GM18861 (cell line): ENCODE data around the gene TNNI3K.

Experiments
- ATAC-seq: cut with Tn5 transposase; IDR thresholded peaks from one replicate; pipeline ENCODE4 v1.9.1; 2021; ENCODE audit not compliant: unreplicated experiment

TNNI3K gene

DNA sequence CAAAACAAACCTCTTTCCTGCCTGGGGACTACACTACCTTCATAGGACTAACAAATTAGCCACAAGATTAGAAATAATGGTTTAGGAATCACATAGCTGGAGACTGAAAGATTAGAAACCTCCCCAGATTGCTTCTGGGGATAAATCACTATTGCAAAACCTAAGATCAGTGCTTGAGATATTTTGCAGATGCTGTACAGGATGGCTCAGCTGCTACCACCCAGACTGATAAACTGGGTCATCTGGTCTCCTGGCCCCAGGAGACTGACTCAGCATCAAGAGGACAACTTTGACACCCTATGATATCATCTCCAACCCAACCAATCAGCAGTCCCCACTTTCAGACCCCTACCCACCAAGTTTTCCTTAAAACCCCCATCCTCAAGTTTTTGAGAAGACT lies 140.2 kb downstream of the TNNI3K start:
- no peak for ATAC-seq

- ATAC-seq: no peak
These were observed 145.1 kb downstream of the TNNI3K start for GRCh38 chr1:74380252-74380651.

GRCh38 chr1:74388855-74389254 lies 153.7 kb downstream of the TNNI3K start:
- no peak for ATAC-seq

- no peak for ATAC-seq
These were observed 157.0 kb downstream of the TNNI3K start for GRCh38 chr1:74392186-74392585.

GRCh38 chr1:74392840-74393239 lies 157.7 kb downstream of the TNNI3K start:
- no peak for ATAC-seq

DNA sequence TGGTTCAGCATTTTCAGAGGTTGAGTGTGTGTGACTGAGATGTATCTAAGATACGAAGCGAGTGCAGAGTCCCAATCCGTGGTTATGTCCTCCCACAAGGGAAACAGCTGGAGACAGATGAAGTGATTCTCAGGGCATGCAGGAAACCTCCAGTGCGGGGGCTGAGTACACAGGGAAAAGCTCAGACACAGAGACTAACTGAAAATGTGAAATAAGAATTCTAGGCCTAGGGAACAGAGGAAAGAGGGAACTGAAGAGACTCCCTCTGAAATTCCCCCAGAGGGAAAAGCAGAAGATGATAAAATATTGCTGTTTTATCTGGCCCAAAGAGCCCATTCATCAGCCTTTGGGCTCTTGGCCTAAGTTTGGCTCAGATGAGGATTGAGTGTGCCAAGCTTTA lies 160.4 kb downstream of the TNNI3K start:
- ATAC-seq: no peak

GRCh38 chr1:74396462-74396861 lies 161.3 kb downstream of the TNNI3K start:
- ATAC-seq: no peak

DNA sequence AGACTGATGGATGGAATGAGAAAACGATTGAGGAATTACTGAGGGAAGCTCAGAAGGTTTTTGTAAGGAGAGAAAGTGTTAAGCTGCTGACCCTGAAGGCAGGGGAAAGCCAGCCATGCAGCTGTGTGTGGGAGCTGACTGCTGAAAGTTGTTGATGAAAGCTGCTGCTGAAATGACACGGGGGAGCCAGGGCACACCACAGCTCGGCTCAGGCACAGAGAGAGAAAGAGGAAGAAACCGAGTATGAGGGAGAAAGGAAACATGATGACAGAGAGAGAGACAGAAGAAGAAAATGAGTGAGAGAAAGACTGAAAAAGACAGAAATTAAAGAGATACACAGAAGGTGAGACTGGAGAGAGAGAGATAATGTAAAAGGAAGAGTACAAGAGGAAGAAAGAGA lies 161.7 kb downstream of the TNNI3K start:
- peak; percentile 40 for ATAC-seq

- peak; percentile 86 for ATAC-seq
These were observed 164.1 kb downstream of the TNNI3K start for GRCh38 chr1:74399249-74399648.

DNA sequence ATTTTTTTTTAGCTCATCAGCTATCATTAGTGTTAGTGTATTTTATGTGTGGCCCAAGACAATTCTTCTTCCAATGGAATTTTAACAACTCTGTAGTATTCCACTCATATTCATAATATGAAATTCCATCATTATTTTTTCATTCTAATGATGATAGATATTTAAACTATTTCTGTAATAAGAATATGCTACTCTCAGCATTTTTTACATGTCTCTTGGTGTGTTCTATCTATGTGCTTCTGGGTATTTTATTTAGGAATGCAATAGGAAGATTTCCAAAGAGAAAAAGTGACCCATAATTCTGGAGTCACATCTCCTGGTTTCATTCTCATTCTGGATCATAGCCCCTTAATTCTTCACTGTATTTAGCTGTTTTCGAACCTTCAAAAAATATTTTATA lies 167.7 kb downstream of the TNNI3K start:
- no peak for ATAC-seq

GRCh38 chr1:74403606-74404005 lies 168.4 kb downstream of the TNNI3K start:
- ATAC-seq: no peak

DNA sequence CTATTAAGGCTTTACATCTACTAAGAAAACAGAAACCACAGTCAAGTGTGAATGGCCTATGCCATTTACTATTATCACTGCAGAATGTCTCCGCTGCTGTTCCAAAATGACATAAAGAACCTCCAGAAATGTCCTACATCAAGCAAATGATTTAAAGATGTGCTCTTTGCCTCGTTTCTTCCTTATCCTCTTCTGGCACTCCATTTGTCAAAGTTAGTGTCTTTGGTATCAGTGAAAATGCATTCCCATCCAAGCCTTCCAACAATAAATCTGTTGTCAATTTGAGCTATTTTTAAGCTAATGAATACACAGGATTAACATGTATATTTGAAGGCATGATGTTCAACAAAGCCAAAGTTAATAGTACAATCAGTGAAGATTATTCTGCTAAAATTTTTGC lies 171.6 kb downstream of the TNNI3K start:
- ATAC-seq: no peak

DNA sequence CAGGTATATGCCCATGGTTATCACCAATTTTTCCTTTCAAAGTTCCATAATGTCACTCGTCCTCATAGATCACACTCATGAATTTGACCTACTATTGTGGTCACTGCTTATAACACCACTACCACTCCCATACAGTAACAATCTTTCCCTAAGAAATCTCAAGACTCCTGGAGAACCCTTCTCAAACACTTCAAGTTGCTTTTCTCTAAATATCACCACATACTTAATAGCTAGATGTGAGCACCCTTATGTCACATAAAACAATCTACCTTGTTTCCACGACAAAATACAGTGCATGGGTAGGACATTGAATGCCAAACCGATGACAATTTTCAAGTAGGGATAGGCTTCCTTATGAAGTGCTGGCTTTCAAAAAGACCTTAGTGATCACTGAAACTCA lies 172.7 kb downstream of the TNNI3K start:
- no peak for ATAC-seq

GRCh38 chr1:74412244-74412643 lies 177.1 kb downstream of the TNNI3K start:
- no peak for ATAC-seq

- no peak for ATAC-seq
These were observed 180.7 kb downstream of the TNNI3K start for GRCh38 chr1:74415935-74416334.

GRCh38 chr1:74419611-74420010 lies 184.4 kb downstream of the TNNI3K start:
- ATAC-seq: no peak

DNA sequence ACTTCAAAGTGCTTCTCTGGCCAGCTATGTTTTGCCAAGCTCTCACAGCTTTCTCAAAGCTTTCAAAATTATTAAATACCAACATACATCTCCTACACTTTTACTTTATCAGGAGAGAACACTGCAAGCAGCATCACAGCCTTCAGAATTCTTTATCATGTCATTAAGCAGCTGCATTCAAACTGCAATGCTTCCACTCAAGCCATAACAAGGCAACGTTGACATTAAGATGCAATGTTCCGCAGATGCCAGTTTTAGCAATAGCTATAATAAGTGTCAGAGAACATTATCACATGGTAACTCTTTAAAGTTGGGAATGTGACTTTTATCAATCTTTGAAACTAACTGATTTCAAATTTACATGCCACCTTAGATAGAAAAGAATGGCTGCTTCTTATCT lies 185.3 kb downstream of the TNNI3K start:
- ATAC-seq: no peak

GRCh38 chr1:74422421-74423292 lies 187.5 kb downstream of the TNNI3K start:
- no peak for ATAC-seq

DNA sequence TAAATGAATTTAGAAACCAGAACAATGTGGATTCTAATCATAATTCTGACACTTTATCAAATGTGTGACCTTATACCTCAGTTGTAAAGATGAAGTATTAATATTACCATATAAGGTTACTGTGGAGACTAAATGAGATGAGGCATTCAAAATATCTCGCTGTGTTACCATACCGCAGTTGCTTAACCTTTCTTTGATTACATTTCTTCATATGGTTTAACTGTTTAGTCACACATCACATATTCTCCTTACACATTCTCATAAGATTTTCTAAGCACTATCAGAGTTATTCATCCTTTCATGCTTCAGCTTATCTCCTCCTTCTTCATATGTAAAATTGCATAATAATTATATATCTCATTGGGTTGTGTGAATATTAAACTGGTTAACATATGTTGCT lies 188.3 kb downstream of the TNNI3K start:
- ATAC-seq: no peak

DNA sequence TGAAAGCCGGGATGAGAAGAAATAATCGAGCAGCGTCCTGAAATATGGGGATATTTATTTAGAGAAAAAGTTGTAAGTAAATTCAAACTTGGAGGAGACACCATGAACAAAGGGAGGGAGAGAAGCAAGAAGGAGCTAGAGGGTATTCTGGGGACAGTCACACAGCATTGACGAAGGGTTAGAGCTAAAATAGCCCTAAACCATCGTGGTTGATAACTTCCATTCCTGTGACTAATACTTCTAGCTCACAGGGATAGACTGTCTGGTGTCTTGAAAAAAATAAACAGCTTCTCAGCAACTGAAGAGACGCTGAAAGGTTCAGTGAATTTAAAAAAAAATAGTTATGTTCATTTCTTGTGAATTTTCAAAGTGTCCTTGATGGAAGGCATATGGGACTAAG lies 190.5 kb downstream of the TNNI3K start:
- ATAC-seq: no peak

DNA sequence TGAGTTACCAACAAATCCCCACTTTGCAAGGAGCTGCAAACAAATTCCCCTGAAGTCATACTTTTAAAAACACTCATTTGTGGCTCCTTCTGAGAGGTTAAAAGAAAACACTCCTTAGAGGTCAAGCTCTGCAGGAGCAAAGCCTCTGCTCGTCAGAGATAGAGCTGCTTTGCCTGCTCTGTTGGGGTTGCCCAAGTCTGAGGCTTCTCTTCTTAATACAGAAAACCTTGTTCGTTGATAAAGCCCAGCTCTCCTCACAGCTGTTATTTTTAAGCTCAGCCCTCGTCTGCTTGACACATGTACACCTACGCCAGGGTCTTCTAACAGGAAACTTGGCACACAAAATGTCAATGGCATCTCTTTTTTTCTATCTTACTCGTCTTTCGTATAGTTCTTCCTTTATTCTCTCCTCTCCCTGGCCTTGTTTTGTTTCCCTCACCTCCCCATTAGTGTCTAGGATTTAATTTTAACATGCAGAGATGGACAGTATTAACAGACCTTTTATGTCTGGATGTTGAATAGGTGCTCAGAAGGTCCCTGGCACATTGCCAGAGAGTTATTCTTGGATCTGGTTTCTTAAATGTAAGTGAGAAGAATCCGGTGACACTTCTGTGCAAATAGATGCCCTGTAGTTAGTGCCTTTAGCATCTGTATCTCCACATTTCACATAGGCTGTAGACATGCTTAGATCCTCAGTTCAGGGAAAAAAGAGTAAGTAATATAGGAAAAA lies 191.2 kb downstream of the TNNI3K start:
- ATAC-seq: no peak

DNA sequence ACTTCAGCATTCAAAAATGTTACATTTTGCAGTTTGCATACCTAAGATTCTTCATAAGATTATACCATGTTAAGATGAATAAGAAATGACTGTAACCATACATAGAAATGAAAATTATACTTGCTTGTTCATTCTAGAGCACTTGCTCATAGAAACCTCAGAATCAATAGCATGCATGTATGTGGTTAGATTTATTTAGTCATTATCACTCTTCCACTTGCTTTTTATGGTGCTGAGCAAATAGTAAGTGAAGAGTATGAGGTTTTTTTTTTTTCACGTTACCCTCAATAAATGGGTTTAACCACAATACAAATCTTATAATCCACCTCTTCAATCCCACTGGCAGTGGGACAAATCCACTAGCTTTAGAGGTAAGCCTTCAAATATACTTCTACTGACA lies 192.5 kb downstream of the TNNI3K start:
- no peak for ATAC-seq
